ENCODE data around the gene PCDHA12.
"Not testable (repeated sequence)": the region's sequence is repeated elsewhere in the genome, so short reads cannot be mapped to it uniquely, and the experiment has no call there.

Gene PCDHA12

GRCh38 chr5:140875085-140876065 lies at the start of gene PCDHA12:
PCDHA12 (plus strand) TSS chr5:140875308; CDS start chr5:140875473, 165 bp downstream.
- no peak for FAIRE-seq
- DNase-seq (ENCODE audit: low spot score): peak; percentile 26

GRCh38 chr5:140827704-140828361 lies 47.3 kb upstream of the PCDHA12 start, which contains the start of gene PCDHA6:
PCDHA6 (plus strand) TSS chr5:140827960; CDS start chr5:140828092, 132 bp downstream.
- FAIRE-seq (peak; percentile 50), DNase-seq (ENCODE audit: low spot score) (peak; percentile 8)

GRCh38 chr5:140828362-140828737 lies 46.8 kb upstream of the PCDHA12 start:
- DNase-seq (ENCODE audit: low spot score) (peak; percentile 28), FAIRE-seq (no peak)

GRCh38 chr5:140829511-140830501 lies 45.3 kb upstream of the PCDHA12 start:
- DNase-seq (ENCODE audit: low spot score); FAIRE-seq: not testable (repeated sequence)

GRCh38 chr5:140833993-140834392 lies 41.1 kb upstream of the PCDHA12 start, which contains the start of gene PCDHA7:
PCDHA7 (plus strand) TSS chr5:140834269; CDS start chr5:140834384, 115 bp downstream.
- no peak for FAIRE-seq
- DNase-seq (ENCODE audit: low spot score): no peak

- FAIRE-seq; DNase-seq (ENCODE audit: low spot score): not testable (repeated sequence)
These were observed 40.6 kb upstream of the PCDHA12 start for GRCh38 chr5:140834439-140835008.

- FAIRE-seq: no peak
These were observed 39.2 kb upstream of the PCDHA12 start for GRCh38 chr5:140835622-140836510.

GRCh38 chr5:140840978-140841962 lies 33.8 kb upstream of the PCDHA12 start, which contains the start of gene PCDHA8:
PCDHA8 (plus strand) TSS chr5:140841187; CDS start chr5:140841322, 135 bp downstream.
- DNase-seq (ENCODE audit: low spot score) (peak; percentile 39), FAIRE-seq (no peak)

More at GRCh38 chr5:140835622-140836510, 39.2 kb upstream of the PCDHA12 start:
- DNase-seq (ENCODE audit: low spot score): no peak

- DNase-seq (ENCODE audit: low spot score): no peak
- no peak for FAIRE-seq
These were observed 32.0 kb upstream of the PCDHA12 start for GRCh38 chr5:140842798-140843733.

- FAIRE-seq: not testable (repeated sequence)
These were observed 26.7 kb upstream of the PCDHA12 start, which contains the start of gene PCDHA9 for GRCh38 chr5:140848139-140849102. PCDHA9 (plus strand) TSS chr5:140848382; CDS start chr5:140848496, 114 bp downstream.

GRCh38 chr5:140849831-140850634 lies 25.1 kb upstream of the PCDHA12 start:
- peak; percentile 9 for FAIRE-seq
- not testable (repeated sequence) for DNase-seq (ENCODE audit: low spot score)

More at GRCh38 chr5:140848139-140849102, 26.7 kb upstream of the PCDHA12 start, which contains the start of gene PCDHA9:
- not testable (repeated sequence) for DNase-seq (ENCODE audit: low spot score)

- FAIRE-seq (no peak), DNase-seq (ENCODE audit: low spot score) (no peak)
These were observed 19.1 kb upstream of the PCDHA12 start, which contains the start of gene PCDHA10 for GRCh38 chr5:140855772-140856674. PCDHA10 (plus strand) TSS chr5:140855897; CDS start chr5:140856049, 152 bp downstream.
